ENCODE data around the gene SMYD3. TPM values are rescaled to one million over a fixed set of nuclear protein-coding genes. Genes with fewer than 3 reads are reported as not detected.
A peak's percentile ranks its signal among the peaks of the same experiment; 100 is the strongest.

Gene SMYD3
- total and polyA plus RNA-seq, 8 donors, result 20.4 to 35.1 (median 24.3) TPM

- Histone ChIP-seq H3K9me3 (no peaks in the 10 kb centered on the region), H3K4me1 (peaks cover 0 to 5% of the 10 kb centered on the region in 2 donors), H3K27me3 (no peaks in the 10 kb centered on the region), H3K4me3 (no peak overlapping the region), H3K27ac (no peak overlapping the region), H3K36me3 (no peaks in the 10 kb centered on the region)
- no peak for TF ChIP-seq CTCF (IDR thresholded peaks at IDR 0.05)
- ATAC-seq, result no peak
- DNase-seq, result no peak
- intact Hi-C loops (cut with DNase I), result loop anchor here in 1 of 2 donors (10.0 kb wide), 1 partner anchor 846 kb away; the partner anchor contains the start of gene KIF26B
These were observed 506.5 kb downstream of the SMYD3 start for GRCh38 chr1:246000638-246001015.

GRCh38 chr1:245999697-246000637 is 507.1 kb downstream of the SMYD3 start:
- ATAC-seq, result no peak
- intact Hi-C loops (cut with DNase I), result loop anchor here in 1 of 2 donors (10.0 kb wide), 1 partner anchor 845 kb away; the partner anchor contains the start of gene KIF26B
- no peak overlapping the region for H3K27ac ChIP-seq

GRCh38 chr1:245997471-245998258 is 509.4 kb downstream of the SMYD3 start:
- Histone ChIP-seq H3K9me3 (no peaks in the 10 kb centered on the region), H3K4me3 (no peak overlapping the region), H3K27me3 (no peaks in the 10 kb centered on the region), H3K27ac (no peak overlapping the region), H3K4me1 (peaks cover 0 to 5% of the 10 kb centered on the region in 2 donors), H3K36me3 (no peaks in the 10 kb centered on the region)
- ATAC-seq (peak; percentile 62), DNase-seq (no peak)
- no peak for TF ChIP-seq CTCF (IDR thresholded peaks at IDR 0.05)
- intact Hi-C loops (cut with DNase I), result no loop called here

More at GRCh38 chr1:245999697-246000637, 507.1 kb downstream of the SMYD3 start:
- Histone ChIP-seq H3K36me3 (no peaks in the 10 kb centered on the region), H3K9me3 (no peaks in the 10 kb centered on the region), H3K27me3 (no peaks in the 10 kb centered on the region), H3K4me1 (peaks cover 0 to 5% of the 10 kb centered on the region in 2 donors), H3K4me3 (no peak overlapping the region)
- TF ChIP-seq CTCF (IDR thresholded peaks at IDR 0.05), result no peak
- no peak for DNase-seq

GRCh38 chr1:245996811-245997210 is 510.3 kb downstream of the SMYD3 start:
- Histone ChIP-seq H3K4me1 (peaks cover 0 to 5% of the 10 kb centered on the region in 2 donors), H3K27me3 (no peaks in the 10 kb centered on the region), H3K4me3 (no peak overlapping the region), H3K27ac (no peak overlapping the region), H3K9me3 (no peaks in the 10 kb centered on the region), H3K36me3 (no peaks in the 10 kb centered on the region)
- intact Hi-C loops (cut with DNase I), result no loop called here
- no peak for TF ChIP-seq CTCF (IDR thresholded peaks at IDR 0.05)
- ATAC-seq (no peak), DNase-seq (no peak)

- intact Hi-C loops (cut with DNase I), result no loop called here
- no peak overlapping the region for H3K27ac ChIP-seq
- no peaks in the 10 kb centered on the region for H3K9me3 ChIP-seq
- ATAC-seq, result no peak
- no peaks in the 10 kb centered on the region for H3K27me3 ChIP-seq
- TF ChIP-seq CTCF (IDR thresholded peaks at IDR 0.05), result no peak
- H3K4me1 ChIP-seq, result peaks cover 0 to 5% of the 10 kb centered on the region in 2 donors
- H3K4me3 ChIP-seq, result no peak overlapping the region
- no peaks in the 10 kb centered on the region for H3K36me3 ChIP-seq
- no peak for DNase-seq
These were observed 511.6 kb downstream of the SMYD3 start for GRCh38 chr1:245995474-245995873.
